DMS53 (cell line): ENCODE data around the gene SERPINB10.
"Not testable (repeated sequence)": the region's sequence is repeated elsewhere in the genome, so short reads cannot be mapped to it uniquely, and the experiment has no call there.

Experiments
- DNase-seq: peaks from one replicate; lab custom pipeline; 2025; lab: John Stamatoyannopoulos, UW

SERPINB10 gene

DNA sequence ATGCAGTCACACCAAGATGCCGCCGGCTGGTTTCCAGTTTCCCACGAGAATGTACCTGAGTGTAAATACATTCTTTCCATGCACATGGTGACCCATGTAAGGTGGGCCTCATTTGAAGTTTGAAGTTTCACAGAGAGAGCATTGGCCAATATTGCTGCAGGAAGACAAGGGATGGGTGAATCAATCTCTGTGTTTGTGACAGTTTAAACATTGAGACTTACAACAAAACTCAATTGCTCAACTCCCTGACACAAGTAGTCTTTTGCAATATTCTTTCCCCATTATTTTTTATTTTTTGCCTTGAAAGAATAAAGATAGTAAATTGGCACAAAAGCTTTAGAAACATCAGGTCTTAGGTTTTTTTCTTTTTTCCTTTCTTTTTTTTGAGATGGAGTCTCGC is 15.2 kb upstream of the SERPINB10 start:
- DNase-seq = no peak

DNA sequence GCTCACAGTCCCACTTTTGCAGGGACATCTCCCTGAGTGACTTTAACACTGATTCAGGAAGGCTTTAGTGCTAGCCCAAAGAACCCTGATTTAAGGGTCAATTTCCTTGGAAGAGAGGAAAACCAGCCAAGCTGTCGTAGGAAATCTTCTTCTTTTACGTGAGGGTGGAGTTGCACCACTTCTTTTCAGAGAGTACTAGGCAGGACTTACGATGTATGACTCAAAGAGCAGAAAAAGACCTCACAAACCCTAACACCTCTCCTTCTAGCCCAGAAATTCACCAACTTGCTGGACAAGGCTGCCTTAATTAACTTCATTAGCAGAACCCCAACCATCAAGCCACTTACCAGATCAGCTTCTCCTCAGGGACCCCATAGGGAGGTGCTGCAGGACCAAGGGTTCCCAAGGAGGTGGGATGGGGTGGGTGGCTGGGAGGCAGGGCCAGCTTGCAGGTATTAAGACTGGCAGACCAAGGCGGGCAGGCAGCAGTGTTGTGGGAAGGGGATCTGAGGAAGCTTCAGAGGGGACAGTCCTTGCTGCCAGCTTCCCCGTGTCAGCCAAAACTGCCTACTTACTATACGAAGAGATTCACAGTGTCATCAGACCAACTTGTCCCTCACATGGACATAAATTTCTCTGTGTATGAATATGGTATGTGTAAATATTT is 13.5 kb upstream of the SERPINB10 start:
- no peak for DNase-seq

DNA sequence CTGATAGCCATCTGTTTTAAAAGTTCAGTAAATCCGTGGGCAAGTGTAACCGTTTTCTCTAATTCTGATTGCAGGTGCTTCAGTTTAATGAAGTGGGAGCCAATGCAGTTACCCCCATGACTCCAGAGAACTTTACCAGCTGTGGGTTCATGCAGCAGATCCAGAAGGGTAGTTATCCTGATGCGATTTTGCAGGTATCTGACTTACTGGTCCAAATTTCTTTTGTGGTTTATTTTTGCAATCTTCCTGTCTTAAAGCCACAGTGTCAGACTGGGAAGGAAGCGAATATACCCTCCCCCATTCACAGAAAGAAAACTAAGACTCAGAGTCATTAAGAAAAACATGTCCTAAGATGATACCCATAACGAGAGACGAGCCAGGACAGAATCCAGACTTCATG is 12.6 kb upstream of the SERPINB10 start:
- DNase-seq = no peak

DNA sequence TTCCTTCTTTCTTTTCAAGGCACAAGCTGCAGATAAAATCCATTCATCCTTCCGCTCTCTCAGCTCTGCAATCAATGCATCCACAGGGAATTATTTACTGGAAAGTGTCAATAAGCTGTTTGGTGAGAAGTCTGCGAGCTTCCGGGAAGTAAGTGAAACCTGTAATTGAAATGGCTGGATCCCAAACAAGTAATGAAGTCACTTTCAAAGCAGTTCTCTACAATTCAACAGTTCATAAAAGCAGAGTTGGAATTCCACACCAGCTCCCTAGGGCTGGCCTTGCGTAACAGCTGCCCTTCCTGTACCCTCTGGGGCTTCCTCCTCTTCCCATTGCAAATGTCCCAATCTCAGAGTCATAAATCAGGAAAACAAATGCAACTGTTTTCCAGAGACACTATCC is 10.7 kb upstream of the SERPINB10 start:
- DNase-seq = no peak

DNA sequence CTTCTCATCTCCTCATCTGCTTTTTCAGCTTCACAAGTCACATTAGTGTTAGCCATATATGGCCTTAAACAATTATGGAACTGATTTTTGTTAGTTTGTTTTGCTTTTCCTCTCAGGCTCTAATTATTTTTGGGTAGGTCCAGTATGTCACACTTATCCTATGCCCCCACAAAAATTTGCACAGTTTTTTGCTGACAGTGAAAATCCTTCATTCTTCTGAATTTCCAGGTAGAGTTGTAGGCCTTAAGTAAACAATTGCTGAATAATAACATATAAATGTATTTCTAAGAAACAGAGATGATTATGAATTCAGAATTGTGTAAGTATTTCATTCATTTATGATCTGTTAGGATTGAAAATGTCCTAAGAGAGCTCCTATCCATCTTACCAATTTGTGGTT is 8.6 kb upstream of the SERPINB10 start:
- DNase-seq = no peak

DNA sequence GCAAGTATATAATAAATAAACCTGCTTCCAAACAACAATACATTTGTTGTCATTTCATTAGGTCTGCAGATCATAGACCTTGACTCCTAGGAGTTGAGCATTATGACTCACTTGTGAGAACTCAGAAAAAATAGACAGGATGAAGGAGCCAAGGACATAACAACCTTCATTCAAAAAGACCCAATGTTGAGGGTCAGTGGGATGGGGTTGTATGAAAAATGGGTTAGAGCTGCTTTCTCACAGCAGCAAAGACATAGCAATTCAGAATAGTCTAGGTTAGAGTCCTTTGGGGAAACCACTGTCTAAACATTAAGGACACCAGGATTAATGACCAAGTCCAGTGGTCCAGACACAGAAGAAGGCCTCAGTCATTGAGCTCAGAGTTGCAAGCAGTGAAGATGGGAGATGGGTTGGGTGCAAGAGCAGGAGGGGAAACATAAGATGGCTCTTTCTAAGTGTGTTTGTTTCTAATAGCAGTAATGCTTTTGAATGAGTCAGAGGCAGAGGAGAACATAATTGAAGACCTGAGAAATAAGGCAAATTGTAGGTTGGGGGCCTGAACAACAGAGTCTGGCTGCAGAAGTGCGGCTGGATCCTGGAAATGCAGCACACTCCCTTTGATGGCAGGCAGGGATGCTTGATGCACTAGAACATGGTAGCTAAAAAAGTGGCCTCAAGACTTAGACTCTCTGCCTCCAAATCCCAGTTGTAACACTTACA is 3.7 kb upstream of the SERPINB10 start:
- no peak for DNase-seq

DNA sequence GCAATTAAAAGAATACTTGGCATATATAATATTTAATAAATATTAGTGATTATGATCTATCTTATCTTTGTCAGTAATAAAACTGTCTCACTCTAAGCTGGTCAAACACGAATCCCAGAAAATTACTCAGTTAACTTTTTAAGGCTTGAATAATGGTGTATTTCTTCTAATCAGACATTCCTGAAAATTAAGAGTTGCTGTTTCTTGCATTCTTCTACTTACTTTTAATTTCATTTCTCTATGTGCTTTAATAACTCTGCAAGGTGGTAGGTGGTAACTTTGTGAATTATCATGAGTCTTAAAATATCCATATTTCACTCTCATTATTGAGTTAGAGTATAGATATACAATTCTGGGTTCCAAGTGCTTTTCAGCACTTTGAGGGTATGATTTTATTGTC is 3.1 kb upstream of the SERPINB10 start:
- DNase-seq = no peak

DNA sequence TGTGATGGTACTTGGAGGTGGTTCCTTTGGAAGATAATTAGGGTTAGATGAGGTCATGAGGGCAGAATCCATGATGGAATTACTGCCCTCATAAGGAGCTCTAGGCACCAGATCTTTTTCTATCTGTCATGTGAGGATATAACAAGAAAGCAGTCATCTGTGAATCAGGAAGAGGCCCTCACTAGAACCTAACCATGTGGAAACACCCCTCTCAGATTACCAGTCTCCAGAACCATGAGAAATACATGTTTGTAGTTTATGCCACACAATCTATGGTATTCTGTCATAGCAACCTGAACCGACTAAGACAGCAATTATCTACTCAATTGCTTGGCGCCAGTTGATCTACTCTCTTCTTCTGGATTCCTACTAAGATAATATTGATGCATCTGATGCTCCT is 2.4 kb upstream of the SERPINB10 start:
- peak; percentile 44 for DNase-seq

DNA sequence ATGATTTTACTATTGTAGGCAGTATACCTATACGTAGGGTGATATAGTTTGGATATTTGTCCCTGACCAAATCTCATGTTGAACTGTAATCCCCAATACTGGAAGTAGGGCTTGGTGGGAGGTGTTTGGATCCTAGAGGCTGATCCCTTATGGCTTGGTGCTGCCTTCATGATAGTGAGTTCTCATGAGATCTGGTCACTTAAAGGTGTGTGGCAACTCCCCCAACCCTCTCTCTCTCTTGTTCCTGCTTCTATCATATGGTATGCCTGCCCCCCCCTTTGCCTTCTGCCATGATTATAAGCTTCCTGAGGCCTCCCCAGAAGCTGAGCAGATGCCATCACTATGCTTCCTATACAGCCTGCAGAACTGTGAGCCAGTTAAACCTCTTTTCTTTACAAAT is 1.7 kb upstream of the SERPINB10 start:
- DNase-seq = no peak

DNA sequence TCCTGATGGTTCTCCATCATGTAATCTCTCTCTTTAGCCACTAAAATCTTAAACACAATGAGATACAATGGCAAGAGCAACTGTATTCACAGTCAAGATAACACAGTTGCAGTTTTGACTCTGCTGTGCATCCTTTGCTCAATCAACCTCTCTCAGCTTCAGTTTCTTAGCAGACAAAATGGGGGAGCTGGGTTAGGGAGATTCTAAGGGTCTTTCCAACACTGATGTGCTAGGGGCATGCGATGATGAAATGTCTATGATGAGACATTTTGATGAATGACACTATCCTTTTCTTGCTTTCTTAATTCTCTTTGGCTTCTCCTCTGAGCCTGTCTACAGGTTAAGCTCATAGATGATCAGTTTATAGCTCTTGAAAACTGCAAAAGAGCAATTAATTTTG is 1.1 kb downstream of the SERPINB10 start:
- no peak for DNase-seq

DNA sequence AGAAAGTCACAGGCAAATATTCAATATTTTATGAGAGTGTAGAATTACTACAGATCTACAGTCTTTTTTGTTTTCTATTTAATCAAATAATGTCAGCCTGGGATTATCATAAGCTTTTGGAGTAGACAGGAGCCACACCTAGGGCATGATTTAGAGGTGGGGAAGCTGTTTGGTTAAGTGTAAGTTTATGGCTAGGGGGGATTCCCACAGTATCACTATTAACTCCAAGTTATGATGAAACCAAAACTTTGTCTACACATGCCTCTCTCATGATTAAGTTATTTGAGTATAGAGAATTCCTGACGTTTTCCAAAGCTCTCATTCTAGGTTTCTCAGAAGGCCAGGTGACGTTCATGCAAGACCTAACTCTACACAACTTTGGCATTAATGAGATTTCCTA is 2.1 kb downstream of the SERPINB10 start:
- no peak for DNase-seq

DNA sequence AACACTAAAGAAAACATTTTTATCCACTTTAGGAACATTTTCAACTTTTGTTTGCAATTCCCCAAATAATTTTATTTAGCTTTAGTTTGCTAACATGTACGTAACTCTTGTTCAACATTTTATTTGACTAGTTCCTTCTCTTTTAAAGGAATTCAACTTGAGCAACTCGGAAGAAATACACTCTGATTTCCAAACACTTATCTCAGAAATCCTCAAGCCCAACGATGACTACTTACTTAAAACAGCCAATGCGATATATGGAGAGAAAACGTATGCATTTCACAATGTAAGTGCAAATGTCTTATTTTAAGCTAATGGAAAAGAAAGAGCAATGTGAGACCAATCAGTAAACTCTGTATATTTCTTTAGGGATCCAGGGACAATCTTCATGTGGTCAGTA is 10.1 kb downstream of the SERPINB10 start:
- DNase-seq = no peak

DNA sequence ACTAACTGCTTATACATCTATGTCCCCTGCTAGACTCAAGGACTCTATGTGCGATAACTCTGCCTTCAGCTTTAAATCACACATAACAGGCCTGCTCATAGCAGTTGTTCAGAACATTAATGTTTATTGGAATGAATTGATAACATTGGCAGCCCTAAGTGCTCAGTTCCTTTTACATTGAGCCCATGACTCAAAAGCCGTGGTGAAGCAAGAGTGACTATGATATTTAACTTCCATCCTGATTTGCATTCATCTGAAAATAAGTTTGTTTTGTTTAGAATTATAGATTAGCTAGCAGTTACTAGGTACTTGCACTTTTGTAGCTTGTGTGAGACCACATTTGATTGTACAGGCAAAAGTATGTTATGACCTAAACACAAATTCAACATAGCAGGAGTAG is 14.3 kb downstream of the SERPINB10 start:
- no peak for DNase-seq

DNA sequence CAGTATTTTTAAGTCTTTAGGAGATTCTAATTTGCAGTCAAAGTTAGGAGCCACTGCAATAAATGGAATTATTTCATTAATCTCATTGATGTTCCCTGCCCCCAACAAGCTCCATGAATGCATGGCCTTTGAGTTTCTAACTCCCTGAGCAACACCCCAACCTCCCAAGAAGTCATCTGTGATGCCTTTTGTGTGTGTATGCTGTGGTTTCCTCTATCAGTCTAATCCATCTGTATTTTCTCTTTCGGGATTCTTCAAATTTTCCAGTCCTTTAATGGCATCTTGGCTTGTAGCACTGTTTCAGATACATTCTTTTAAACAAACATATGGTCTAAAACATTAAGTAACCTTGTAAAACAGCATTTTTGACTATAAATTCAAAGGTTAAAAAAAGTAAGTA is 16.8 kb downstream of the SERPINB10 start:
- no peak for DNase-seq

DNA sequence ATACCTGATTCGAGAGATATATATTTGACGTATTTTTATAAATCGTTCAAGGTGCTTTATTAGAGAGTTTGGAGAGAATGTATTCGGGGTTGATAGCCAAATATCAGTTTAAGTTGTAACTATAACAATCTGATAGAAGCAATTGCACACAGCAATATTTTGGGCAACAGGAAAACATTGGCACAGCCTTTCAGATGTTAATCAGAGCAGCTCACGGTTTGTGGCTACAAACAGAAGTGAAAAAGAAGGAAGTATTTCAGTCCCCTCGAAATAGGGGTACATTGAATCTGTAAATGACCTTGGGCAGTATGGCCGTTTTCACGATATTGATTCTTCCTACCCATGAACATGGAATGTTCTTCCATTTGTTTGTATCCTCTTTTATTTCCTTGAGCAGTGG is 20.6 kb downstream of the SERPINB10 start:
- DNase-seq = no peak

DNA sequence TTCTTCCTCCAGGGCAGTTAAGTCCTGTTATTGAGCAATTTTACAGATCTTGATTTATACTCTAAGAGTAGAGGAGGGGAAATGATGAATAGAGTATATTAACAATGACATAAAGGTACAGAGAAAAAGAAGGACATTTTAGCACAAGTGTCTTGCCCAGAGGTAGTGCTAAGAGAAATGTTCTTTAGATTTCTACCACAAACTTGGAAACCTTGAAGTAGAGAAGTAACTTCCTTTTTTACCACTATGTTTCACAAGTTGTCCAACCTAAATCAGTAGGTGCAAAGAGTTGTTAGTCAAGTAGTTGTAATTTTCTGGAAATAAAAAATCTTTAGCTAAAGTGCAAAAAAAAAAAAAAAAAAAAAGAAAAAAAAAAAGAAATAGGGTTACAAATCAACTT is 21.6 kb downstream of the SERPINB10 start:
- not testable (repeated sequence) for DNase-seq

DNA sequence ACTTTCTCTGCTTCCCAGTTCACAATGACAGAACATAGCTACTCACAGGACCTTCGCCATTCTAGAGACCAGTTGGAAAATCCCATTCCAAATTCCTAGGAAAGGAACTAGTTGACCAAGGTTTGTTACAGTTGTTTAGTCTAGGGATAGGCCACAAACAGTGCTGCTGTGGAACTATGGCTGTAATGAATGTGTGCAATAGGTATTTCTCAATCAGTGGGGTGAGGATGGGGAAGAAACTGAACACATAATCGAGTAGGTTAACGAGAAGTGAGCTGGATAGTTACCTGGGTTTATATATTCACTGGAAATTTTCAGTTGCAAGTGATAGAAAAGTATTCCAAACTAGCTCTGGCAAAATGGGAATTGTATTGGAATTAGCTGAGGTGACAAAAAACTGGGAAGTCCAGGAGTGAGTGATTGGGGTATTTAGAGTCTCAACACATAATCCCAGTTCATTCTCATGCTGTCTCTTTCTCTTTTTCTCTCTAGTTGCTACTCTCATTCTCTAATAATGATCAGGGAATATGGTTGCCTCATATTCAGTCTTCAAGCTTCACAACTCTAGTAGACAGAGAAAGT is 23.1 kb downstream of the SERPINB10 start:
- DNase-seq = no peak

DNA sequence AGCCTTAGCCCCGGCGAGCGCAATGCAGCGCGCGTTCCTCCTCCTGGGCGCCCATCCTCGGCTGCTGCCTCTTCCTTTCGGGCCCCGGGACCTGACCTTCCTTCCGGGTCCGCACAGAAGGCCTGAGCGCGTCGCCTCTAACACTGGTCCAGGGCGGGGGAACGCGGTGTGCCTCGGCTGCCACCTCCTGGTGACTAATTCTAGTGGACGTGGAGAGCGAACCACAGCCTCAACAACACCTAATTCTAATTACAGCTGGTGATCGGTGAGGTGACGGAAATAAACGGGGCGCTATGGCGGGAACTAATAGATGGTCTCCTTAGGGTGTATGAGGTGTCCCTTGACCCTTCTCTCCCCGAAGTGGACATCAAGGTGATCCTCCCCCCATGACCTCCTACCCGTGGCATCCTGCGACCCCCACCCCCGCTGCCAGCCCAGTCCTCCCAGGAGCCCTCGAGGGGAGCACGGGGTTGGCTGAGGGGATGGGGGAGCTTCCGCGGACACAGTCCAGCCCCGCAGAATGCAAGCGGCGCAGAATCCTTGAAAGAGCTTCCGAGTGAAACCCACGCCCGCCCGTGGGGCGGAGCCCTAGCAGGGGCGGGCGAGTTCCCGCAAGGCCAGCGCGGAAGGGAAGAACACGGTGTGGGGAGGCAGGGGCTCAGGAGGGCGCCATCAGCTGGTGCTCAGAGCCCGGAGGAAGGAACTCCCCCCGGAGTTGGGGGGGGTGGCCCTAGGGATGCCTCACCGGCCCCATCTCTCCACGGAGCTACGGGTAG is 28.6 kb downstream of the SERPINB10 start:
- DNase-seq = peak; percentile 99

DNA sequence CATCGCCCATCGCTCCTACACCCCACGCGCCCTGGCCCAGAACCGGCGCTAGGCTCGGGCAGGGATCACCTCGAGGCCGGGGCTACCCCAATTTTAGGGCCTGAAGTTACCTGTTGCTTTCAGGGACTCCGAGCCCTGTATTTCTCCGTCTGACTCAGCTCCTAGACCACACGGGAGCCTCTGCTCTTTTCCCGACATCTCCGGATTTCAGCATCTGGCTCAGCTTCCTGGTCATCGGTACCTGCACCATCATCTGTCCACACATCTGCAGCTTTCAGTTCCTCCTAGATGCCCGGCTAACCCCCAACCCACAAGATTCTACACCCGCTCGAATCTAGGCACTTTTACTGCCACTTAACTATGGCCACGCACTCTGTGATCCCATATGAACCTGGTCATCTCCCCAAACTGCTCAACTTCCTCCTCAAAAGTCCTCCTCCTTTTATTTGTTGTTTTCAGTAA is 29.2 kb downstream of the SERPINB10 start:
- no peak for DNase-seq

DNA sequence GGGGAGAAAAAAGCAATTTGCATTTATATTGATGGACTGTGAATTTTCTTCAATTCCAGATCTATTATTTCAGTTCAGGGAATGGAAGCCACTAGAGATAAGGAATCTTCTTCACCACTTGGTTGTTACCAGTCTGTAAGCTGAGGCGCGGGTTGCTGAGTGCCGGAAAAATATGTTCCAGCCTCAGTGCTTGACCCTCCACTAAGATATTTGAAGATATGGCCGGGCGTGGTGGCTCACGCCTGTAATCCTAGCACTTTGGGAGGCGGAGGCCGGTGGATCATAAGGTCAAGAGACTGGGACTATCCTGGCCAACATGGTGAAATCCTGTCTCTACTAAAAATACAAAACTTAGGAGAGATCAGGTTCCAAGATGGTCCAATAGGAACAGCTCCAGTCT is 32.2 kb downstream of the SERPINB10 start:
- no peak for DNase-seq

DNA sequence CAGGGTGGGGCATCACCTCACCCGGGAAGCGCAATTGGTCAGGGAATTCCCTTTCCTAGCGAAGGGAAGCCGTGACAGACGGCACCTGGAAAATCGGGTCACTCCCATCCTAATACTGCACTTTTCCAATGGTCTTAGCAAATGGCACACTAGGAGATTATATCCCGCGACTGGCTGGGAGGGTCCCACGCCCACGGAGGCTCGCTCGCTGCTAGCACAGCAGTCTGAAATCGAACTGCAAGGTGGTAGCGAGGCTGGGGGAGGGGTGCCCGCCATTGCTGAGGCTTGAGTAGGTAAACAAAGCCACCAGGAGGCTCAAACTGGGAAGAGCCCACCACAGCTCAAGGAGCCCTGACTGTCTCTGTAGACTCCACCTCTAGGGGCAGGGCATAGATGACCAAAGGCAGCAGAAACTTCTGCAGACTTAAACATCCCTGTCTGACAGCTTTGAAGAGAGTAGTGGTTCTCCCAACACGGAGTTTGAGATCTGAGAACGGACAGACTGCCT is 32.8 kb downstream of the SERPINB10 start:
- not testable (repeated sequence) for DNase-seq

DNA sequence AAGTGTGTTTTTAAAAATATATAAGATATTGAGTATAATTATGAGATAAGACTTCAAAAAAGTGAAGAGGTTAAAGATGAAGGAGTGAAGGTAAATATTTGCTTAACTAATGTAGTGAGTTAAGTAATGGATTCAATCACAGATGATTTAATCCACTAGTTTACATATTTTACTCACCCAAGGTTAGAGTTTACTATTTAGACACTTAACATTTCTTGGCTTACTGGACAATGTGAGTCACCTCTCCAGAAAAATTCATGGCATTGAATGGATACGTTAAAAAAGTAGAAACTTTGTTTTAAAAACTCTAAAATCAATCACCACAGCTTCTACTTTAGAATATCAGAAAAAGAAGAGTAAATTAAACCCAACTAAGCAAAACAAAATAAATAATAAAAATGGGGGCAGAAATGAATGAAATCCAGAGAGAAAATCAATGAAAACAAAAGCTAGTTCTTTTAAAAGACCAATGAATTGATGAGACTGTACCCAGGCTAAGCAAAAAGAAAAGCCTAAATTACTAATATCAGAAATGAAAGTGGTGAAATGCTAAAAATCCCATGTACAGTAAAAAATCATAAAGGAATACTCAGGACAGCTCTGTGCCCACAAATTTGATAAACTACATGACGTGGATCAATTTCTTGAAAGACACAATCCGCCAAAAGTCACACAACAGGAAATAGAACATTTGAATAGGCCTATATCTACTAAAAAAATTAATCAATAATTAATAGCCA is 39.5 kb downstream of the SERPINB10 start:
- no peak for DNase-seq
